CD8-positive, alpha-beta memory T cell (primary cell): ENCODE measurements around the gene SERPINB6. TPM values are rescaled to one million over a fixed set of nuclear protein-coding genes. Genes with fewer than 3 reads are reported as not detected.

Source experiments
- CTCF ChIA-PET: fragments of 350-600 bp; sonication (Branson Sonifier 250); formaldehyde crosslinking; loops from one replicate; lab custom pipeline; 2021; ENCODE audit warnings: antibody characterized with exemption; lab: Charles Lee
- POLR2A ChIA-PET: fragments of 350-600 bp; sonication (Branson Sonifier 250); formaldehyde crosslinking; loops from one replicate; lab custom pipeline; 2021; ENCODE audit warnings: antibody characterized with exemption; lab: Charles Lee
- DNase-seq, 5 donors: peaks; one replicate each; pipeline versions ENCODE4 v3.0.0 to v3.0.0-alpha.2; 2020 to 2022; ENCODE audit warnings: mixed read lengths in 1 of 5
- H3K27ac ChIP-seq: one replicate; pipeline ENCODE4 v1.7.0; 2013; ENCODE audit warnings: low read depth, mild to moderate bottlenecking, low read length, moderate library complexity
- H3K27me3 ChIP-seq: 2 replicates; pipeline ENCODE4 v1.7.0; 2013; ENCODE audit warnings: low read length, mild to moderate bottlenecking; ENCODE audit not compliant: insufficient read depth, poor library complexity, severe bottlenecking
- H3K36me3 ChIP-seq: 2 replicates; pipeline ENCODE4 v1.7.0; 2013; ENCODE audit warnings: mild to moderate bottlenecking, low read length, moderate library complexity; ENCODE audit not compliant: insufficient read depth
- H3K4me1 ChIP-seq: 2 replicates; pipeline ENCODE4 v1.7.0; 2013; ENCODE audit warnings: mild to moderate bottlenecking, low read length, moderate library complexity; ENCODE audit not compliant: insufficient read depth
- H3K4me3 ChIP-seq: 2 replicates; pipeline ENCODE4 v1.7.0; 2013; ENCODE audit warnings: mild to moderate bottlenecking, low read length
- H3K9me3 ChIP-seq: 2 replicates; pipeline ENCODE4 v1.7.0; 2013; ENCODE audit warnings: mild to moderate bottlenecking, low read length
- H3K27ac Mint-ChIP-seq, 8 donors: one replicate each; pipeline ENCODE4 v1.8.0; 2020 to 2021; ENCODE audit warnings: mixed read lengths in 8 of 8, mild to moderate bottlenecking in 6 of 8, inconsistent platforms in 3 of 8, moderate library complexity in 3 of 8
- H3K27me3 Mint-ChIP-seq, 2 donors: one replicate each; pipeline ENCODE4 v1.8.0; 2020 to 2021; ENCODE audit warnings: mixed read lengths in 2 of 2, mild to moderate bottlenecking in 1 of 2, moderate library complexity in 1 of 2
- H3K36me3 Mint-ChIP-seq, 3 donors: one replicate each; pipeline ENCODE4 v1.8.0; 2020 to 2021; ENCODE audit warnings: mixed read lengths in 3 of 3, inconsistent platforms in 1 of 3, mild to moderate bottlenecking in 1 of 3
- H3K4me1 Mint-ChIP-seq, 3 donors: one replicate each; pipeline ENCODE4 v1.8.0; 2020 to 2021; ENCODE audit warnings: mixed read lengths in 3 of 3, inconsistent platforms in 1 of 3, mild to moderate bottlenecking in 1 of 3
- H3K4me3 Mint-ChIP-seq, 7 donors: one replicate each; pipeline ENCODE4 v1.8.0; 2020 to 2021; ENCODE audit warnings: mixed read lengths in 7 of 7, mild to moderate bottlenecking in 6 of 7, moderate library complexity in 4 of 7, inconsistent platforms in 2 of 7
- H3K9me3 Mint-ChIP-seq, 5 donors: one replicate each; pipeline ENCODE4 v1.8.0; 2020 to 2022; ENCODE audit warnings: mixed read lengths in 5 of 5, mild to moderate bottlenecking in 3 of 5, moderate library complexity in 2 of 5, inconsistent platforms in 1 of 5
- polyA plus RNA-seq: library from polyadenylated mRNA; unstranded; fragments of 300-500 nt; fragmentation: Illumina TruSeq; gene quantifications from one replicate; pipeline ENCODE4 v1.2.3, GENCODE V29; 2021
- total RNA-seq, 2 experiments: library from RNA; stranded (reverse); gene quantifications; one replicate each; pipeline ENCODE4 v1.2.3, GENCODE V29; 2021

SERPINB6 gene
- total and polyA plus RNA-seq, 3 experiments from 2014 or later = 62.1 to 86.0 (median 66.0) TPM

GRCh38 chr6:2953098-2953497 is 18.3 kb downstream of the SERPINB6 start:
- H3K36me3 Mint-ChIP-seq = peaks cover 4 to 70% (median 9%) of the 10 kb centered on the region in 3 donors
- H3K27ac Mint-ChIP-seq = peak overlapping the region in 3 of 8 donors; percentile 29 to 62 (median 38)
- H3K9me3 Mint-ChIP-seq = no peaks in the 10 kb centered on the region
- Histone ChIP-seq H3K4me3 (no peak overlapping the region), H3K9me3 (no peaks in the 10 kb centered on the region), H3K27ac (no peak overlapping the region), H3K4me1 (peaks cover 6% of the 10 kb centered on the region), H3K27me3 (no peaks in the 10 kb centered on the region), H3K36me3 (no peaks in the 10 kb centered on the region)
- DNase-seq = no peak
- H3K27me3 Mint-ChIP-seq = no peaks in the 10 kb centered on the region
- no peak overlapping the region for H3K4me3 Mint-ChIP-seq
- ChIA-PET CTCF (interaction anchor here (0.9 to 5.1 kb wide), 10 partner anchors 9 to 105 kb away, joined by 3 to 40 read pairs (median 4); no protein-coding TSS in a partner anchor), POLR2A (no interaction called here)
- no peaks in the 10 kb centered on the region for H3K4me1 Mint-ChIP-seq

GRCh38 chr6:2952557-2953095 is 18.7 kb downstream of the SERPINB6 start:
- Mint-ChIP-seq H3K27ac (peak overlapping the region in 2 of 8 donors; percentile 62 to 81), H3K36me3 (peaks cover 7 to 73% (median 13%) of the 10 kb centered on the region in 3 donors), H3K4me1 (no peaks in the 10 kb centered on the region), H3K27me3 (no peaks in the 10 kb centered on the region), H3K9me3 (no peaks in the 10 kb centered on the region), H3K4me3 (no peak overlapping the region)
- DNase-seq = peak in 4 of 5 donors; percentile 13 to 63 (median 24)
- no peaks in the 10 kb centered on the region for H3K36me3 ChIP-seq
- ChIA-PET CTCF (interaction anchor here (0.7 to 5.1 kb wide), 15 partner anchors 9 to 124 kb away, joined by 3 to 40 read pairs (median 4); no protein-coding TSS in a partner anchor), POLR2A (interaction anchor here (0.9 kb wide), 1 partner anchor 19 kb away, joined by 5 read pairs; the partner anchor contains the start of gene SERPINB6)
- peaks cover 4% of the 10 kb centered on the region for H3K4me1 ChIP-seq
- H3K27ac ChIP-seq = no peak overlapping the region
- no peaks in the 10 kb centered on the region for H3K27me3 ChIP-seq
- H3K9me3 ChIP-seq = no peaks in the 10 kb centered on the region
- no peak overlapping the region for H3K4me3 ChIP-seq

GRCh38 chr6:2951728-2952127 is 19.6 kb downstream of the SERPINB6 start:
- H3K36me3 Mint-ChIP-seq = peaks cover 7 to 70% (median 13%) of the 10 kb centered on the region in 3 donors
- H3K27me3 Mint-ChIP-seq = no peaks in the 10 kb centered on the region
- no peak for DNase-seq
- no peak overlapping the region for H3K4me3 ChIP-seq
- peak overlapping the region in 2 of 8 donors; percentile 35 to 64 for H3K27ac Mint-ChIP-seq
- no peaks in the 10 kb centered on the region for H3K9me3 Mint-ChIP-seq
- CTCF ChIA-PET = interaction anchor here (0.8 to 5.1 kb wide), 10 partner anchors 8 to 121 kb away, joined by 3 to 40 read pairs (median 6); no protein-coding TSS in a partner anchor
- H3K36me3 ChIP-seq = no peaks in the 10 kb centered on the region
- H3K4me1 Mint-ChIP-seq = no peaks in the 10 kb centered on the region
- POLR2A ChIA-PET = interaction anchor here (0.5 to 0.9 kb wide), 2 partner anchors 20 to 113 kb away, joined by 5 to 10 read pairs; partner anchors contain the start of gene SERPINB6
- H3K27ac ChIP-seq = no peak overlapping the region
- no peaks in the 10 kb centered on the region for H3K27me3 ChIP-seq
- H3K4me3 Mint-ChIP-seq = no peak overlapping the region
- H3K4me1 ChIP-seq = peaks cover 4% of the 10 kb centered on the region
- no peaks in the 10 kb centered on the region for H3K9me3 ChIP-seq

GRCh38 chr6:2950713-2951112 is 20.7 kb downstream of the SERPINB6 start:
- H3K4me1 ChIP-seq = peaks cover 4% of the 10 kb centered on the region
- H3K27ac ChIP-seq = no peak overlapping the region
- ChIA-PET POLR2A (interaction anchor here (0.9 kb wide), 1 partner anchor 21 kb away, joined by 3 read pairs; no protein-coding TSS in a partner anchor), CTCF (interaction anchor here (0.7 to 5.1 kb wide), 4 partner anchors 10 to 122 kb away, joined by 3 to 40 read pairs (median 6); no protein-coding TSS in a partner anchor)
- no peak for DNase-seq
- H3K36me3 ChIP-seq = no peaks in the 10 kb centered on the region
- Mint-ChIP-seq H3K4me1 (no peaks in the 10 kb centered on the region), H3K27ac (no peak overlapping the region), H3K4me3 (no peak overlapping the region), H3K9me3 (no peaks in the 10 kb centered on the region), H3K36me3 (peaks cover 7 to 64% (median 13%) of the 10 kb centered on the region in 3 donors), H3K27me3 (no peaks in the 10 kb centered on the region)
- H3K27me3 ChIP-seq = no peaks in the 10 kb centered on the region
- H3K9me3 ChIP-seq = no peaks in the 10 kb centered on the region
- no peak overlapping the region for H3K4me3 ChIP-seq

- H3K4me3 Mint-ChIP-seq = peak overlapping the region in 1 of 7 donors; percentile 31
- POLR2A ChIA-PET = no interaction called here
- H3K27ac ChIP-seq = peak overlapping the region; percentile 15
Observed at GRCh38 chr6:2949536-2950083, 21.8 kb downstream of the SERPINB6 start.

GRCh38 chr6:2949121-2949520 is 22.2 kb downstream of the SERPINB6 start:
- POLR2A ChIA-PET = no interaction called here
- peaks cover 0 to 2% (median under 1%) of the 10 kb centered on the region in 3 donors for H3K4me1 Mint-ChIP-seq
- H3K27ac Mint-ChIP-seq = peak overlapping the region in 1 of 8 donors; percentile 6

More at GRCh38 chr6:2949536-2950083, 21.8 kb downstream of the SERPINB6 start:
- no peak for DNase-seq
- H3K9me3 Mint-ChIP-seq = no peaks in the 10 kb centered on the region
- H3K4me1 Mint-ChIP-seq = no peaks in the 10 kb centered on the region
- no peaks in the 10 kb centered on the region for H3K27me3 Mint-ChIP-seq
- CTCF ChIA-PET = interaction anchor here (1.8 to 5.1 kb wide), 3 partner anchors 9 to 40 kb away, joined by 5 to 40 read pairs (median 6); no protein-coding TSS in a partner anchor
- Histone ChIP-seq H3K27me3 (no peaks in the 10 kb centered on the region), H3K36me3 (no peaks in the 10 kb centered on the region), H3K4me1 (peaks cover 4% of the 10 kb centered on the region), H3K4me3 (no peak overlapping the region), H3K9me3 (no peaks in the 10 kb centered on the region)
- no peak overlapping the region for H3K27ac Mint-ChIP-seq
- peaks cover 9 to 59% (median 13%) of the 10 kb centered on the region in 3 donors for H3K36me3 Mint-ChIP-seq

GRCh38 chr6:2948228-2949025 is 22.9 kb downstream of the SERPINB6 start:
- POLR2A ChIA-PET = no interaction called here
- H3K27me3 ChIP-seq = no peaks in the 10 kb centered on the region
- DNase-seq = no peak
- H3K4me1 Mint-ChIP-seq = peaks cover under 1 to 5% (median 3%) of the 10 kb centered on the region in 3 donors
- H3K4me3 Mint-ChIP-seq = no peak overlapping the region
- H3K9me3 ChIP-seq = no peaks in the 10 kb centered on the region
- no peaks in the 10 kb centered on the region for H3K36me3 ChIP-seq
- H3K27ac Mint-ChIP-seq = peak overlapping the region in 1 of 8 donors; percentile 6
- no peaks in the 10 kb centered on the region for H3K9me3 Mint-ChIP-seq
- peaks cover 9 to 53% (median 13%) of the 10 kb centered on the region in 3 donors for H3K36me3 Mint-ChIP-seq
- no peak overlapping the region for H3K27ac ChIP-seq
- CTCF ChIA-PET = interaction anchor here (1.2 to 5.1 kb wide), 4 partner anchors 14 to 103 kb away, joined by 3 to 40 read pairs (median 7); no protein-coding TSS in a partner anchor
- peaks cover 13% of the 10 kb centered on the region for H3K4me1 ChIP-seq
- no peaks in the 10 kb centered on the region for H3K27me3 Mint-ChIP-seq
- H3K4me3 ChIP-seq = no peak overlapping the region

More at GRCh38 chr6:2949121-2949520, 22.2 kb downstream of the SERPINB6 start:
- Histone ChIP-seq H3K27ac (no peak overlapping the region), H3K9me3 (no peaks in the 10 kb centered on the region), H3K36me3 (no peaks in the 10 kb centered on the region), H3K4me1 (peaks cover 6% of the 10 kb centered on the region), H3K27me3 (no peaks in the 10 kb centered on the region), H3K4me3 (no peak overlapping the region)
- CTCF ChIA-PET = interaction anchor here (1.8 to 5.1 kb wide), 3 partner anchors 9 to 41 kb away, joined by 5 to 40 read pairs (median 6); no protein-coding TSS in a partner anchor
- Mint-ChIP-seq H3K36me3 (peaks cover 9 to 54% (median 13%) of the 10 kb centered on the region in 3 donors), H3K4me3 (peak overlapping the region in 2 of 7 donors; percentile 7 to 31), H3K9me3 (no peaks in the 10 kb centered on the region), H3K27me3 (no peaks in the 10 kb centered on the region)
- no peak for DNase-seq
